ENCODE data around the gene ARHGAP6.

Gene ARHGAP6

GRCh38 chrX:11119313-11119943 lies 546.3 kb downstream of the ARHGAP6 start:
- Histone ChIP-seq H3K4me1 (ENCODE audit: control insufficient read depth in 2 of 2, insufficient read depth in 1 of 2, low read depth in 1 of 2, low read length in 2 of 2) (no peaks in the 10 kb centered on the region), H3K4ac (ENCODE audit: low read length) (no peak overlapping the region), H3K4me2 (ENCODE audit: insufficient read depth, low read length, poor library complexity, severe bottlenecking) (no peak overlapping the region), H4K8ac (ENCODE audit: low read depth, low read length) (no peak overlapping the region), H3K18ac (ENCODE audit: low read length) (no peak overlapping the region), H3K27me3 (ENCODE audit: control insufficient read depth in 3 of 3, insufficient read depth in 3 of 3, low read depth in 1 of 3, low read length in 3 of 3) (no peaks in the 10 kb centered on the region), H4K91ac (ENCODE audit: low read depth, low read length, poor library complexity) (no peak overlapping the region), H2BK15ac (ENCODE audit: low read length) (no peak overlapping the region), H3K79me1 (ENCODE audit: low read depth, low read length) (no peaks in the 10 kb centered on the region), H2AFZ (ENCODE audit: low read length) (no peak overlapping the region), H2BK120ac (ENCODE audit: low read depth, low read length) (no peak overlapping the region), H3K23ac (ENCODE audit: low read depth, low read length, poor library complexity) (no peak overlapping the region), H3K14ac (ENCODE audit: low read length) (no peak overlapping the region), H3K4me3 (ENCODE audit: low read length in 2 of 2) (no peak overlapping the region), H2BK12ac (ENCODE audit: low read length) (no peak overlapping the region), H3K36me3 (replicated peaks in 1 of 2; ENCODE audit: control insufficient read depth in 2 of 2, insufficient read depth in 2 of 2, low read length in 2 of 2) (peaks cover 29 to 84% of the 10 kb centered on the region in 2 donors), H3K9ac (ENCODE audit: low read depth, low read length, poor library complexity) (no peak overlapping the region), H2AK5ac (ENCODE audit: low read depth, low read length) (no peak overlapping the region), H3K9me3 (replicated peaks in 1 of 2; ENCODE audit: control insufficient read depth in 2 of 2, insufficient read depth in 1 of 2, low read depth in 1 of 2, low read length in 2 of 2) (no peaks in the 10 kb centered on the region), H2BK5ac (ENCODE audit: low read length) (no peak overlapping the region), H3K27ac (replicated peaks; ENCODE audit: low read length) (no peak overlapping the region)
- WGBS, 2 donors (ENCODE audit: extremely low coverage in 2 of 2, insufficient read length in 2 of 2, insufficient replicate concordance in 1 of 2), result no CpG with 5 or more reads among the region's 8 CpGs
- DNase-seq (ENCODE audit: low spot score), result no peak

GRCh38 chrX:11117745-11118144 lies 548.0 kb downstream of the ARHGAP6 start:
- Histone ChIP-seq H2AFZ (ENCODE audit: low read length) (no peak overlapping the region), H3K79me1 (ENCODE audit: low read depth, low read length) (no peaks in the 10 kb centered on the region), H3K4me1 (ENCODE audit: control insufficient read depth in 2 of 2, insufficient read depth in 1 of 2, low read depth in 1 of 2, low read length in 2 of 2) (no peaks in the 10 kb centered on the region), H2BK5ac (ENCODE audit: low read length) (no peak overlapping the region), H2AK5ac (ENCODE audit: low read depth, low read length) (no peak overlapping the region), H2BK120ac (ENCODE audit: low read depth, low read length) (no peak overlapping the region), H4K8ac (ENCODE audit: low read depth, low read length) (no peak overlapping the region), H3K14ac (ENCODE audit: low read length) (no peak overlapping the region), H3K4me3 (ENCODE audit: low read length in 2 of 2) (no peak overlapping the region), H3K9ac (ENCODE audit: low read depth, low read length, poor library complexity) (no peak overlapping the region), H3K23ac (ENCODE audit: low read depth, low read length, poor library complexity) (no peak overlapping the region), H2BK12ac (ENCODE audit: low read length) (no peak overlapping the region), H4K91ac (ENCODE audit: low read depth, low read length, poor library complexity) (no peak overlapping the region), H3K9me3 (replicated peaks in 1 of 2; ENCODE audit: control insufficient read depth in 2 of 2, insufficient read depth in 1 of 2, low read depth in 1 of 2, low read length in 2 of 2) (no peaks in the 10 kb centered on the region), H3K36me3 (replicated peaks in 1 of 2; ENCODE audit: control insufficient read depth in 2 of 2, insufficient read depth in 2 of 2, low read length in 2 of 2) (peaks cover 29 to 98% of the 10 kb centered on the region in 2 donors), H3K4me2 (ENCODE audit: insufficient read depth, low read length, poor library complexity, severe bottlenecking) (no peak overlapping the region), H3K27me3 (ENCODE audit: control insufficient read depth in 3 of 3, insufficient read depth in 3 of 3, low read depth in 1 of 3, low read length in 3 of 3) (no peaks in the 10 kb centered on the region), H3K27ac (replicated peaks; ENCODE audit: low read length) (no peak overlapping the region), H2BK15ac (ENCODE audit: low read length) (no peak overlapping the region), H3K18ac (ENCODE audit: low read length) (no peak overlapping the region), H3K4ac (ENCODE audit: low read length) (no peak overlapping the region)
- WGBS, 2 donors (ENCODE audit: extremely low coverage in 2 of 2, insufficient read length in 2 of 2, insufficient replicate concordance in 1 of 2), result no CpG with 5 or more reads among the region's 3 CpGs
- DNase-seq (ENCODE audit: low spot score), result no peak

- no peak overlapping the region for H3K14ac ChIP-seq (ENCODE audit: low read length)
- H3K4me2 ChIP-seq (ENCODE audit: insufficient read depth, low read length, poor library complexity, severe bottlenecking), result no peak overlapping the region
- no peak overlapping the region for H2BK120ac ChIP-seq (ENCODE audit: low read depth, low read length)
- H3K27me3 ChIP-seq (ENCODE audit: control insufficient read depth in 3 of 3, insufficient read depth in 3 of 3, low read depth in 1 of 3, low read length in 3 of 3), result no peaks in the 10 kb centered on the region
- H2AFZ ChIP-seq (ENCODE audit: low read length), result no peak overlapping the region
- no peak overlapping the region for H3K9ac ChIP-seq (ENCODE audit: low read depth, low read length, poor library complexity)
- H3K23ac ChIP-seq (ENCODE audit: low read depth, low read length, poor library complexity), result no peak overlapping the region
- no peak overlapping the region for H4K91ac ChIP-seq (ENCODE audit: low read depth, low read length, poor library complexity)
- peaks cover 15 to 65% of the 10 kb centered on the region in 2 donors for H3K36me3 ChIP-seq (replicated peaks in 1 of 2; ENCODE audit: control insufficient read depth in 2 of 2, insufficient read depth in 2 of 2, low read length in 2 of 2)
- DNase-seq (ENCODE audit: low spot score), result no peak
- no peaks in the 10 kb centered on the region for H3K9me3 ChIP-seq (replicated peaks in 1 of 2; ENCODE audit: control insufficient read depth in 2 of 2, insufficient read depth in 1 of 2, low read depth in 1 of 2, low read length in 2 of 2)
- H2BK5ac ChIP-seq (ENCODE audit: low read length), result no peak overlapping the region
- H3K4me1 ChIP-seq (ENCODE audit: control insufficient read depth in 2 of 2, insufficient read depth in 1 of 2, low read depth in 1 of 2, low read length in 2 of 2), result peaks cover 0 to 2% of the 10 kb centered on the region in 2 donors
- no peak overlapping the region for H3K27ac ChIP-seq (replicated peaks; ENCODE audit: low read length)
- H3K18ac ChIP-seq (ENCODE audit: low read length), result no peak overlapping the region
- H3K79me1 ChIP-seq (ENCODE audit: low read depth, low read length), result peaks cover 2% of the 10 kb centered on the region
- no peak overlapping the region for H2AK5ac ChIP-seq (ENCODE audit: low read depth, low read length)
- H3K4ac ChIP-seq (ENCODE audit: low read length), result no peak overlapping the region
- H4K8ac ChIP-seq (ENCODE audit: low read depth, low read length), result no peak overlapping the region
- H2BK15ac ChIP-seq (ENCODE audit: low read length), result no peak overlapping the region
- no peak overlapping the region for H2BK12ac ChIP-seq (ENCODE audit: low read length)
- no peak overlapping the region for H3K4me3 ChIP-seq (ENCODE audit: low read length in 2 of 2)
Measured at GRCh38 chrX:11113731-11114130, 552.0 kb downstream of the ARHGAP6 start.

GRCh38 chrX:11111947-11112346 lies 553.8 kb downstream of the ARHGAP6 start:
- H2BK12ac ChIP-seq (ENCODE audit: low read length), result no peak overlapping the region
- peak overlapping the region; percentile 79 to 94 for H3K4me3 ChIP-seq (ENCODE audit: low read length in 2 of 2)
- no peak overlapping the region for H2BK15ac ChIP-seq (ENCODE audit: low read length)
- H2BK5ac ChIP-seq (ENCODE audit: low read length), result no peak overlapping the region
- H3K23ac ChIP-seq (ENCODE audit: low read depth, low read length, poor library complexity), result no peak overlapping the region
- H3K4ac ChIP-seq (ENCODE audit: low read length), result no peak overlapping the region
- H3K18ac ChIP-seq (ENCODE audit: low read length), result no peak overlapping the region
- no peak overlapping the region for H3K14ac ChIP-seq (ENCODE audit: low read length)
- WGBS, 2 donors (ENCODE audit: extremely low coverage in 2 of 2, insufficient read length in 2 of 2, insufficient replicate concordance in 1 of 2), result no CpG with 5 or more reads among the region's 9 CpGs
- H3K27ac ChIP-seq (replicated peaks; ENCODE audit: low read length), result no peak overlapping the region
- H4K91ac ChIP-seq (ENCODE audit: low read depth, low read length, poor library complexity), result no peak overlapping the region
- no peaks in the 10 kb centered on the region for H3K9me3 ChIP-seq (replicated peaks in 1 of 2; ENCODE audit: control insufficient read depth in 2 of 2, insufficient read depth in 1 of 2, low read depth in 1 of 2, low read length in 2 of 2)
- H3K79me1 ChIP-seq (ENCODE audit: low read depth, low read length), result peaks cover 2% of the 10 kb centered on the region
- no peaks in the 10 kb centered on the region for H3K27me3 ChIP-seq (ENCODE audit: control insufficient read depth in 3 of 3, insufficient read depth in 3 of 3, low read depth in 1 of 3, low read length in 3 of 3)
- no peak overlapping the region for H2AK5ac ChIP-seq (ENCODE audit: low read depth, low read length)
- H3K9ac ChIP-seq (ENCODE audit: low read depth, low read length, poor library complexity), result peak overlapping the region; percentile 91
- peak overlapping the region; percentile 49 for H3K4me2 ChIP-seq (ENCODE audit: insufficient read depth, low read length, poor library complexity, severe bottlenecking)
- no peak overlapping the region for H4K8ac ChIP-seq (ENCODE audit: low read depth, low read length)
- no peak overlapping the region for H2AFZ ChIP-seq (ENCODE audit: low read length)
- no peak for DNase-seq (ENCODE audit: low spot score)
- H2BK120ac ChIP-seq (ENCODE audit: low read depth, low read length), result no peak overlapping the region
- H3K4me1 ChIP-seq (ENCODE audit: control insufficient read depth in 2 of 2, insufficient read depth in 1 of 2, low read depth in 1 of 2, low read length in 2 of 2), result peaks cover 0 to 2% of the 10 kb centered on the region in 2 donors
- H3K36me3 ChIP-seq (replicated peaks in 1 of 2; ENCODE audit: control insufficient read depth in 2 of 2, insufficient read depth in 2 of 2, low read length in 2 of 2), result peaks cover 10 to 48% of the 10 kb centered on the region in 2 donors
